OCI-LY7 (cell line): ENCODE results near the gene PKP1. TPM values are rescaled to one million over a fixed set of nuclear protein-coding genes. Genes with fewer than 3 reads are reported as not detected.
"Not testable (repeated sequence)": the region's sequence is repeated elsewhere in the genome, so short reads cannot be mapped to it uniquely, and the experiment has no call there.

Source experiments
- Bru-seq: library from RNA; stranded (reverse); fragments of 400-500 nt; gene quantifications from one replicate; lab custom pipeline; 2021; lab: Mats Ljungman, UMichigan
- BruChase-seq, 2 experiments: library from RNA; stranded (reverse); fragments of 400-500 nt; gene quantifications; one replicate each; lab custom pipeline; 2021; lab: Mats Ljungman, UMichigan
- BruUV-seq: library from RNA; stranded (reverse); fragments of 400-500 nt; replicated peaks from 2 replicates; lab custom pipeline; 2021; lab: Mats Ljungman, UMichigan
- CTCF ChIA-PET: fragments of 300-600 bp; sonication (Branson Sonifier 250); formaldehyde crosslinking; loops from one replicate; lab custom pipeline; 2022; ENCODE audit warnings: antibody characterized with exemption; ENCODE audit not compliant: unreplicated experiment; lab: Charles Lee
- POLR2A ChIA-PET: fragments of 300-600 bp; sonication (Branson Sonifier 250); formaldehyde crosslinking; loops from one replicate; lab custom pipeline; 2022; ENCODE audit warnings: antibody characterized with exemption; lab: Charles Lee
- DNase-seq: peaks from one replicate; pipeline ENCODE4 v3.0.0-alpha.2; 2015; ENCODE audit warnings: low spot score
- H2AFZ ChIP-seq: fragments of 200-600 bp; sonication (generic), shearing (Covaris generic); 2 replicates; pipeline ENCODE4 v1.6.1; 2014; ENCODE audit warnings: mild to moderate bottlenecking, antibody characterized with exemption, low read length, moderate library complexity
- H3K27ac ChIP-seq: fragments of 200-600 bp; sonication (generic); 2 replicates; pipeline ENCODE4 v1.5.1; 2014; ENCODE audit warnings: mixed run types, low read depth, mild to moderate bottlenecking, moderate library complexity, low read length, inconsistent platforms; ENCODE audit not compliant: poor library complexity, severe bottlenecking
- H3K36me3 ChIP-seq: fragments of 200-600 bp; sonication (generic); 2 replicates; pipeline ENCODE4 v1.6.1; 2014; ENCODE audit warnings: mild to moderate bottlenecking, antibody characterized with exemption, low read length, moderate library complexity, mixed read lengths; ENCODE audit not compliant: insufficient read depth
- H3K4me1 ChIP-seq: fragments of 200-600 bp; sonication (generic); 2 replicates; pipeline ENCODE4 v1.5.1; 2014; ENCODE audit warnings: mild to moderate bottlenecking, low read length; ENCODE audit not compliant: insufficient read depth, poor library complexity, severe bottlenecking
- H3K4me2 ChIP-seq: fragments of 200-600 bp; sonication (generic); 2 replicates; pipeline ENCODE4 v1.6.1; 2014; ENCODE audit warnings: mild to moderate bottlenecking, low read length
- H3K4me3 ChIP-seq: fragments of 200-600 bp; sonication (generic); 2 replicates; pipeline ENCODE4 v1.5.1; 2014; ENCODE audit warnings: mild to moderate bottlenecking, low read depth, low read length; ENCODE audit not compliant: poor library complexity, severe bottlenecking
- H3K79me2 ChIP-seq: fragments of 200-600 bp; sonication (generic); 2 replicates; pipeline ENCODE4 v1.6.1; 2016; ENCODE audit warnings: low read depth, mild to moderate bottlenecking, low read length, moderate library complexity, mixed read lengths; ENCODE audit not compliant: insufficient read depth
- H3K9me2 ChIP-seq: fragments of 200-600 bp; sonication (generic); 2 replicates; pipeline ENCODE4 v1.6.1; 2016; ENCODE audit warnings: mild to moderate bottlenecking, low read length, mixed read lengths; ENCODE audit not compliant: insufficient read depth
- H3K9me3 ChIP-seq: fragments of 200-600 bp; sonication (generic); 2 replicates; pipeline ENCODE4 v1.6.1; 2014; ENCODE audit warnings: mild to moderate bottlenecking, mixed run types, low read length, mixed read lengths
- H4K20me1 ChIP-seq: fragments of 200-600 bp; sonication (generic); 2 replicates; pipeline ENCODE4 v1.6.1; 2014; ENCODE audit warnings: mild to moderate bottlenecking, antibody characterized with exemption, low read length, moderate library complexity, mixed read lengths; ENCODE audit not compliant: insufficient read depth
- CTCF ChIP-seq: fragments of 200-600 bp; sonication (generic); conservative IDR thresholded peaks from 2 replicates; pipeline ENCODE4 v1.5.1; 2014; ENCODE audit warnings: mild to moderate bottlenecking, antibody characterized with exemption, low read length, moderate library complexity, mixed read lengths
- EZH2phosphoT487 ChIP-seq: fragments of 200-600 bp; sonication (generic); IDR thresholded peaks from 2 replicates; pipeline ENCODE4 v1.6.1; 2018; ENCODE audit warnings: low read depth, borderline replicate concordance, mild to moderate bottlenecking, mixed run types, antibody characterized with exemption, low read length, moderate library complexity, mixed read lengths
- intact Hi-C: fragments of 100-400 bp; cut with micrococcal nuclease; formaldehyde crosslinking; loops from one replicate; pipeline ENCODE4 v1.10.0; 2022; ENCODE audit not compliant: unreplicated experiment
- long read RNA-seq: library from polyadenylated mRNA; stranded (forward); transcript quantifications from one replicate; pipeline ENCODE4 v2.0.0, GENCODE V29; 2022
- total RNA-seq, 2 experiments: library from RNA; depleted of rRNA in 1 of 2; stranded (reverse); fragments of >200 nt in 1 of 2; shearing (Covaris generic) in 1 of 2; gene quantifications; 2 replicates each; pipeline ENCODE4 v1.2.3, GENCODE V29; 2014 to 2022

PKP1 gene
- total RNA-seq (2014; rRNA removed; shearing (Covaris generic)) (not detected in 2 replicates), total RNA-seq (2022) (not detected in 2 replicates), Bru-seq, nascent RNA (not detected), BruChase-seq, experiment 1, labeled RNA remaining after a 6-hour chase (not detected), BruChase-seq, experiment 2, labeled RNA remaining after a 2-hour chase (not detected)
- long read RNA-seq: 0 reads

GRCh38 chr1:201282931-201283829 is at the start of gene PKP1:
Gene PKP1, plus strand, starts transcription at chr1:201283506. Its CDS starts 197 bp downstream, at chr1:201283703.
- Histone ChIP-seq H3K9me2 (no peaks in the 10 kb centered on the region), H2AFZ (no peak within 1 kb of the TSS), H3K27ac (no peak within 1 kb of the TSS), H3K4me2 (no peak within 1 kb of the TSS), H3K4me1 (no peaks in the 10 kb centered on the region), H3K4me3 (no peak within 1 kb of the TSS), H3K36me3 (no peaks in the 10 kb centered on the region), H3K79me2 (no peaks in the 10 kb centered on the region), H4K20me1 (no peaks in the 10 kb centered on the region), H3K9me3 (no peaks in the 10 kb centered on the region)
- POLR2A ChIA-PET: no interaction called here
- CTCF ChIA-PET: no interaction called here
- no TSS peak for BruUV-seq
- intact Hi-C loops: no loop called here
- TF ChIP-seq CTCF: no peak
- TF ChIP-seq EZH2phosphoT487: no peak
- no peak for DNase-seq

DNA sequence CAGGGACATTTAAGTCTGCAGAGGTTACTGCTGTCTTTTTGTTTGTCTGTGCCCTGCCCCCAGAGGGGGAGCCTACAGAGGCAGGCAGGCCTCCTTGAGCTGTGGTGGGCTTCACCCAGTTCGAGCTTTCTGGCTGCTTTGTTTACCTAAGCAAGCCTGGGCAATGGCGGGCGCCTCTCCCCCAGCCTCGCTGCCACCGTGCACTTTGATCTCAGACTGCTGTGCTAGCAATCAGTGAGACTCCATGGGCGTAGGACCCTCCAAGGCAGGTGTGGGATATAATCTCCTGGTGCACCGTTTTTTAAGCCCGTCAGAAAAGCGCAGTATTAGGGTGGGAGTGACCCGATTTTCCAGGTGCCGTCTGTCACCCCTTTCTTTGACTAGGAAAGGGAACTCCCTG is 43.7 kb upstream of the PKP1 start:
- H3K9me3 ChIP-seq, H4K20me1 ChIP-seq, H3K27ac ChIP-seq, CTCF ChIA-PET, H3K36me3 ChIP-seq, POLR2A ChIA-PET, BruUV-seq, H3K4me2 ChIP-seq, H3K9me2 ChIP-seq, H3K4me3 ChIP-seq, H3K79me2 ChIP-seq, DNase-seq, H2AFZ ChIP-seq, H3K4me1 ChIP-seq: not testable (repeated sequence)
- intact Hi-C loops: loop anchor here (5.0 kb wide), 1 partner anchor 123 kb away; no protein-coding TSS in a partner anchor

GRCh38 chr1:201240171-201240570 is 43.1 kb upstream of the PKP1 start:
- Histone ChIP-seq H4K20me1 (no peaks in the 10 kb centered on the region), H3K9me3 (no peaks in the 10 kb centered on the region), H3K9me2 (no peaks in the 10 kb centered on the region), H3K4me2 (no peak overlapping the region), H3K79me2 (no peaks in the 10 kb centered on the region), H3K36me3 (no peaks in the 10 kb centered on the region), H3K4me3 (no peak overlapping the region), H3K27ac (no peak overlapping the region), H2AFZ (no peak overlapping the region), H3K4me1 (no peaks in the 10 kb centered on the region)
- DNase-seq: no peak
- CTCF ChIA-PET: no interaction called here
- intact Hi-C loops: loop anchor here (5.0 kb wide), 1 partner anchor 122 kb away; no protein-coding TSS in a partner anchor
- POLR2A ChIA-PET: no interaction called here
- TF ChIP-seq EZH2phosphoT487: no peak
- TF ChIP-seq CTCF: no peak
- no TSS peak for BruUV-seq
